Ramos (cell line): ENCODE results near the gene EHD1.

Source experiments
- in situ Hi-C: fragments of 300-500 bp; cut with MboI; formaldehyde crosslinking; loops from one replicate; pipeline ENCODE4 v1.14.3; 2022; ENCODE audit warnings: low sequenced_read_pairs; ENCODE audit not compliant: unreplicated experiment

Gene EHD1

DNA sequence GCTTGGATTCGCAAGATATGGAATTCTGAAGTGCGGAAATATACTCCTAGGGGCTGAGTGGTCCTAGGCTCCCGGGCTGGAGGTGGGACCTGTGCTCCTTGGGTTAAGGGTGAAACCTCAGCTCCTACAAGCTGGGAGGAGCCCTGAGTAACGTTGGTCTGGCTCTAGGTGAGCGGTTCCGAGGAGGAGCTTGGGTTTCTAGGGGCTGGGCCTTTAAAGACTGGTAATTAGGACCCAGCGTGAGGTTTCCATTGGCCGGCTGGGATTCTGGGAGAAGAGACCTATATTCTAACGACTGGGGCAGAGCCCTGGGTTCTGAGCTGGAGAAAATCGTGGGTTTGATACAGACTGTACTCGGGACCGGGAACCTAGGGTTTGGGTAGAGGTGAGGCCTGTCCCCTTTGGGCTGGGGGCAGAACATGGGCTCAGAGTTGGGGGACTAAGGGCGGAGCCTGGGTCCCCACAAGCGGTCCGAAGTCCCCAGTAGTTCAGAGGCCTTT is 74.5 kb downstream of the EHD1 start:
- in situ Hi-C loops, result no loop called here

DNA sequence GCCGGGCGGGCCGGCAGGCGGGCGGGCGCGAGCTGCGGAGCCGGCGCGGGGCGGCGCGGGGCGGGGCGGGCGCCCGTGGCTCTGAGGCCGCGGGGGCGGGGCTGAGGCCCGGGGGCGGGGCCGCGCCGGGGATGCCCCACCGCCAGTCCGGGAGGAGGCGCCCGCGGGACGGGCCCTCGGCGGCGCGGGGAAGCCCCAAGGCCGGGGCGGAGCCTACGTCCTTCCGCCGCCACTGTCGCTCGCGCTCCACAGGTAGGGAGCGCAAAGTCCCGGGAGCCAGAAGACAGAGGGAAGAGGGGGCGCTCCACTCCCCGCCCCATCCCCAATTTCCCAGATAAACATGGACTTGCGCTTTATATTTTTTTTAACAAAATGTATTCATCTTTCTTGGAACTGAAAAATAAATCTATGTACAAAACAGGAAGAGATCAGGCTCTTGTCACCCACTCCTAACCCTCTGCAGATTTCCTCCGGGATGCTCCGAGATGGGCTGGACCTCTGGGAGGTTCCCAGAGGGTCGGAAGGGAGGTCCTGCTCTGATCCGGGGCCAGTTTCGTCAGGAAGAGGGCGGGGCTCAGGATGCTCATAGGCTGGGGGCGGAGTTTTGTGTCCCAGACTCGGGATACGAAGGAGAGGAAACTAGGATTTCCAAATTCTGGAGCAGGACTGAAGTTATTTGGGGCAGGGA is 75.1 kb downstream of the EHD1 start, which contains the start of gene MAP4K2:
Gene MAP4K2, minus strand, starts transcription at position 57 of the 688 bp plus-strand sequence. CDS start 65 bp downstream, outside the sequence.
- in situ Hi-C loops, result no loop called here

DNA sequence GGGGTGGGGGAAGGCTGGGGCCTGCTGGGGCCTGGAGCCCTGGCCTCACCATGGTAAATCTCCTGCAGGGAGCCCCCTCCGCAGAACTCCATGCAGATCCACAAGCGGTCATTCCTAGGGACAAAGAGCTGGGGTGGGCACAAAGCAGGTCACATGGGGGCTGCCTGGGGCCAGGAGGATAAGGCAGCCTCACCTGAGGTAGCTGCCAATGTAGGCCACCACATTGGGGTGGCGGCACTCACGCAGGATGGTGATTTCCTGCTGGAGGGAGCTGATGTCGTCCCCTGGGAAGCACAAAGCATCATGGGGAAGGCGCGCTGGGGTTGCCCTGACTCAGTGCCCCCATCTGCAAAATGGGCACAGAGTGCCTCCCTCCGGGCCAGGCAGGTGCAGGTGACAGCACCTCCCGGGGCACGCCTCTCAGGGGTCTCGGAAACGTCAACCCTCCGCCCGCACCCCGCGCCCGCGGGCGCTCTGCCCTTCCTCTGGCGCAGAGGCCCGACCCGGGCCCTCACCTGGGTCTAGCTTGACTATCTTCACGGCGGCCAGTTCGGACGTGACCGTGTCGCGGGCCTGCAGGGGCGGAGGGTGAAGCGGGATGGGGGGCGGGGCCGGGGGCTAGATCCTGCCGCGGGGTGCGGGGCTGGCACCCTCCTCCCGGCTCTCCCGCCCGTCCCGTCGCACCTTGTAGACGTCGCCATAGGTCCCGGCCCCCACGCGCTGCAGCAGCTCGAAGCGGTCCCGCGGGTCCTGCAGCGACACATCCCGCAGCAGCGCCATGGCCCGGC is 75.9 kb downstream of the EHD1 start:
- in situ Hi-C loops, result no loop called here
